Adipocyte (in vitro differentiated cells): ENCODE results near the gene RFK.
A peak's percentile ranks its signal among the peaks of the same experiment; 100 is the strongest.

ENCODE experiments used
- DNase-seq: peaks from one replicate; pipeline ENCODE4 v3.0.0-alpha.2; 2015; ENCODE audit warnings: low read depth
- H3K27me3 ChIP-seq: replicated peaks from 2 replicates; pipeline ENCODE4 v1.7.0; 2013; ENCODE audit warnings: mild to moderate bottlenecking, low read length, moderate library complexity; ENCODE audit not compliant: control insufficient read depth, insufficient read depth
- H3K36me3 ChIP-seq: 2 replicates; pipeline ENCODE4 v1.7.0; 2013; ENCODE audit warnings: low read length, mild to moderate bottlenecking, moderate library complexity; ENCODE audit not compliant: control insufficient read depth, insufficient read depth, severe bottlenecking
- H3K4me1 ChIP-seq: 2 replicates; pipeline ENCODE4 v1.7.0; 2013; ENCODE audit warnings: mild to moderate bottlenecking, low read length, moderate library complexity; ENCODE audit not compliant: control insufficient read depth, insufficient read depth
- H3K4me3 ChIP-seq: 2 replicates; pipeline ENCODE4 v1.7.0; 2013; ENCODE audit warnings: mild to moderate bottlenecking, low read length, moderate library complexity
- H3K9ac ChIP-seq: 2 replicates; pipeline ENCODE4 v1.7.0; 2013; ENCODE audit warnings: mild to moderate bottlenecking, low read length, moderate library complexity
- H3K9me3 ChIP-seq: 2 replicates; pipeline ENCODE4 v1.7.0; 2013; ENCODE audit warnings: mild to moderate bottlenecking, low read length, moderate library complexity; ENCODE audit not compliant: control insufficient read depth

Gene RFK

GRCh38 chr9:76405340-76405739 lies 11.1 kb upstream of the RFK start:
- no peak for DNase-seq
- no peaks in the 10 kb centered on the region for H3K27me3 ChIP-seq

GRCh38 chr9:76404401-76404800 lies 10.2 kb upstream of the RFK start:
- Histone ChIP-seq H3K9me3 (no peaks in the 10 kb centered on the region), H3K27me3 (no peaks in the 10 kb centered on the region), H3K9ac (no peak overlapping the region), H3K4me1 (peaks cover 7% of the 10 kb centered on the region), H3K4me3 (no peak overlapping the region), H3K36me3 (no peaks in the 10 kb centered on the region)
- no peak for DNase-seq

More at GRCh38 chr9:76405340-76405739, 11.1 kb upstream of the RFK start:
- Histone ChIP-seq H3K9me3 (no peaks in the 10 kb centered on the region), H3K36me3 (no peaks in the 10 kb centered on the region), H3K4me3 (no peak overlapping the region), H3K4me1 (peaks cover 7% of the 10 kb centered on the region), H3K9ac (no peak overlapping the region)

DNA sequence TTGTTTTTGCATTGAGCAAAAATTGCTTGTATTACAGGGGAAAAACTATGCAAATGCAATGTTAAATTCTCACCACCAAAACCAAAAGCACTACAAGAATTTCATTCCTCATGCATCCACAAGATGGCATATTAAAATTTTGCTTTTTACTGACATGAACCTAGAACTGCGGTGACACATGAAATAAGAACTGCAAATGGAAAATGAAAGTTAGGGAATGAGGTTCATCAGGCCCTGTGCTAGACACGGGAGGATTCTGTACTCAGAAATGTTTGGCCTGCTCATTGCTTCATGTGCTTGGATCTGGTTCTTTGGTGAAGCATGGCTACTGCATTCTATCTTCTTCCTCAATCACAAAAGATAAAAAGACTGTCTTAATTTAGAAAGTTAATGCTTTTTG lies 9.1 kb upstream of the RFK start:
- Histone ChIP-seq H3K9ac (peak overlapping the region; percentile 79), H3K4me1 (peaks cover 7% of the 10 kb centered on the region)
- DNase-seq = peak; percentile 92

DNA sequence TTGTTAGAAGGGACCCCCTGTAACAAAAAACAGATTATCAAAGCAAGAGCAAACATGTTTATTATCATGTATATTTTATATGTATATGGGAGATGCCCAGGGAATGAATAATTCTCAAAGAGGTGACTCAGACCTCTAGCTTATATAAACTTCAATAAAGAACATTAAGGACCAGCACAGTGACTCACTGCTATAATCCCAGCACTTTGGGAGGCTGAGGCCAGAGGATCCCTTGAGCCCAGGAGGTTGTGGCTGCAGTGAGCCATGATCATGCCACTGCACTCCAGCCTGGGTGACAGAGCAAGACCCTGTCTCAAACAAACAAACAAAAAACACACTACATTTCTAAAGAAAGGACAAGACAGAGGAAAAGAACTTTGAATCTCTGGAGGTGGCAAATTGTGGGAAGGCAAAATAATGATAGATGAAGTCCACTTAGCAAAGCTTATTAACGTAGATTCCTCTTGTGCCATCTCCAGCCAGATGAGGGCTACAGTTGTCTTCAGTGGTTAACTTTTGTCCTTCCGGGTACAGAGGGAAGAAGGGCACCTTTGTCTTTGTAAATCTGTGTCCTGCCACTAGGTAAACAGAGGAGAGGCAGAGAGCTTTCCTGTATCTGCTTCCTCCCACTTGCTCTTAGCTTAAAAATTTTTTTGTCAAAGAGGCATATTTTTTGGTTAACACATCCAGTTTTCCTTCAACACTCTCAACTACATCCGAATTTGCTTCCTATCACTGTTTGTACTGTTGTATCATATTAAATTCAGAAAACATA lies 7.5 kb upstream of the RFK start:
- Histone ChIP-seq H3K9me3 (no peaks in the 10 kb centered on the region), H3K27me3 (no peaks in the 10 kb centered on the region), H3K4me1 (peaks cover 7% of the 10 kb centered on the region), H3K9ac (no peak overlapping the region), H3K36me3 (no peaks in the 10 kb centered on the region), H3K4me3 (no peak overlapping the region)
- peak; percentile 8 for DNase-seq

More for the DNA sequence above, 9.1 kb upstream of the RFK start:
- Histone ChIP-seq H3K27me3 (no peaks in the 10 kb centered on the region), H3K36me3 (no peaks in the 10 kb centered on the region), H3K9me3 (no peaks in the 10 kb centered on the region), H3K4me3 (peak overlapping the region; percentile 51)

- Histone ChIP-seq H3K27me3 (no peaks in the 10 kb centered on the region), H3K4me1 (peaks cover 7% of the 10 kb centered on the region), H3K4me3 (no peak overlapping the region), H3K9ac (no peak overlapping the region), H3K9me3 (no peaks in the 10 kb centered on the region), H3K36me3 (no peaks in the 10 kb centered on the region)
- no peak for DNase-seq
Measured at GRCh38 chr9:76401176-76401575, 7.0 kb upstream of the RFK start.

DNA sequence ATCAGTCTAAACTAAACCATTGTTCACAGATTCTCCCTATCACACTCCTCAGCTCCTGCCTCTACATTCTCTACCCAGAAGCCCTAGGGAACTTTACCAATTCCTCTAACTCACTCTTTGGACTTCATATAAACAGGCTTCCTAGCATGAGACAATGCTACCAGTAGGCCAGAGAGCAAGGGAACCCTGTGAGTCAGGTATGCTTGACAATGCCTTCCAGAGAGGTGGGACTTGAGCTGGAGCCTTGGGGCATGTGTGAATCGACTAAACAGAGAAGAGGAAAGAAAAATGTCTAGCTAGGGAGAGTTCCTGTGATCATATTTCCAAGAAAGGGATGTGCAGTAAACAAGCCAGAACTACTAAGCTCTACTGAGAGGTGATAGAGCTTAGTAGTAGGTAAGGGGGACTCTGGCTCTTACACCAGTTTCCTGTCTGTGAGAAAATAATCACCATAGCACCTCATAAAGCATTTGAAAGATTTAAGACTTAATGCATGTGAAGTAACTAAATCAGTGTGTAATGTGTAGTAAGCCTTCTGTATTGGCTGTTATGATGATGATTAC lies 6.4 kb upstream of the RFK start:
- Histone ChIP-seq H3K4me3 (no peak overlapping the region), H3K36me3 (no peaks in the 10 kb centered on the region), H3K9ac (no peak overlapping the region), H3K4me1 (peaks cover 7% of the 10 kb centered on the region), H3K9me3 (no peaks in the 10 kb centered on the region), H3K27me3 (no peaks in the 10 kb centered on the region)
- no peak for DNase-seq

DNA sequence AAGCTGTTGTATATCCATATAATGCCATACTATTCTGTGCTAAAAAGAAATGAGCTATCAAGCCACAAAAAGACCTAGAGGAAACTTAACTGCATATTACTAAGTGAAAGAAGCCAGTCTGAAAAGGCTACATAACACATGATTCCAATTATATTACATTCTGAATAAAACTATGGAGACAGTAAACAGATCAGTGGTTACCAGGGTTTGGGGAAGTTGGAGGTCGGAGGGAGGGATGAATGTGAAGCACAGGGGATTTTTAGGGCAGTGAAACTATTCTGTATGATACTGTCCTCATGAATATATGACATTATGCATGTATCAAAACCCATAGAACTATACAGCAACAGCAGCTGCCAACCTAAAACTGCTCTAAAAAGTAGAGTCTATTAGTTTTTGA lies 5.6 kb upstream of the RFK start:
- Histone ChIP-seq H3K4me3 (no peak overlapping the region), H3K9me3 (no peaks in the 10 kb centered on the region), H3K27me3 (no peaks in the 10 kb centered on the region), H3K36me3 (no peaks in the 10 kb centered on the region), H3K9ac (no peak overlapping the region), H3K4me1 (peaks cover 14% of the 10 kb centered on the region)
- peak; percentile 51 for DNase-seq

- Histone ChIP-seq H3K9ac (no peak overlapping the region), H3K4me3 (no peak overlapping the region), H3K36me3 (no peaks in the 10 kb centered on the region), H3K4me1 (peaks cover 12% of the 10 kb centered on the region), H3K27me3 (no peaks in the 10 kb centered on the region), H3K9me3 (no peaks in the 10 kb centered on the region)
- no peak for DNase-seq
Measured at GRCh38 chr9:76396597-76396996, 2.4 kb upstream of the RFK start.

- no peak for DNase-seq
- H3K9me3 ChIP-seq = no peaks in the 10 kb centered on the region
- H3K9ac ChIP-seq = no peak overlapping the region
- no peaks in the 10 kb centered on the region for H3K27me3 ChIP-seq
- peaks cover 12% of the 10 kb centered on the region for H3K4me1 ChIP-seq
- no peaks in the 10 kb centered on the region for H3K36me3 ChIP-seq
- H3K4me3 ChIP-seq = no peak overlapping the region
Measured at GRCh38 chr9:76396144-76396543, 1.9 kb upstream of the RFK start.

DNA sequence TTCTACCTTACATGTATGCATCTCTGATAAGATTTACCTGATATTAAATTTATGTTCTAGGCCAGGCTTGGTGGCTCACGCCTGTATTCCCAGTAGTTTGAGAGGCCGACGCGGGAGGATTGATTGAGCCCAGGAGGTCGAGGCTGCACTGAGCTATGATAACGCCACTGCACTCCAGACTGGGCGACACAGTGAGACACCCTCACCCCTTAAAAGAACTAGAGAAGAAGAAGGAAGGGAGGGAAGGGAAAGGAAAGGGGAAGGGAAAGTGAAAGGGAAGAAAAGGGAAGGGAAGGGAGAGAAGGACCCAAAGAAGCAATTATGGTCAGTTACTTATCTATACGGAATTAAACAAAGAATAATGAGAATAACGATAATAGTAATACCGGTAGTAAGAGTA lies 1.2 kb upstream of the RFK start:
- Histone ChIP-seq H3K9ac (peak overlapping the region; percentile 89), H3K36me3 (no peaks in the 10 kb centered on the region), H3K4me1 (peaks cover 12% of the 10 kb centered on the region), H3K27me3 (no peaks in the 10 kb centered on the region), H3K4me3 (peak overlapping the region; percentile 88), H3K9me3 (no peaks in the 10 kb centered on the region)
- DNase-seq = no peak

- Histone ChIP-seq H3K36me3 (no peaks in the 10 kb centered on the region), H3K27me3 (no peaks in the 10 kb centered on the region), H3K9ac (peak overlapping the region; percentile 89), H3K4me3 (peak overlapping the region; percentile 88), H3K4me1 (peaks cover 12% of the 10 kb centered on the region), H3K9me3 (no peaks in the 10 kb centered on the region)
- no peak for DNase-seq
Measured at GRCh38 chr9:76394960-76395252, 680 bp upstream of the RFK start.

- peaks cover 12% of the 10 kb centered on the region for H3K4me1 ChIP-seq
- no peak overlapping the region for H3K4me3 ChIP-seq
- DNase-seq = no peak
- no peak overlapping the region for H3K9ac ChIP-seq
- no peaks in the 10 kb centered on the region for H3K27me3 ChIP-seq
- peaks cover 26% of the 10 kb centered on the region for H3K36me3 ChIP-seq
- H3K9me3 ChIP-seq = no peaks in the 10 kb centered on the region
Measured at GRCh38 chr9:76390656-76391055, 3.6 kb downstream of the RFK start.
